GM10847 (cell line): ENCODE measurements around the gene ATP5F1D.

ENCODE experiments used
- POLR2A ChIP-seq: IDR thresholded peaks from 2 replicates; pipeline ENCODE4 v1.6.1; 2011; ENCODE audit not compliant: insufficient read length; ENCODE audit errors: extremely low read depth

The ATP5F1D gene

DNA sequence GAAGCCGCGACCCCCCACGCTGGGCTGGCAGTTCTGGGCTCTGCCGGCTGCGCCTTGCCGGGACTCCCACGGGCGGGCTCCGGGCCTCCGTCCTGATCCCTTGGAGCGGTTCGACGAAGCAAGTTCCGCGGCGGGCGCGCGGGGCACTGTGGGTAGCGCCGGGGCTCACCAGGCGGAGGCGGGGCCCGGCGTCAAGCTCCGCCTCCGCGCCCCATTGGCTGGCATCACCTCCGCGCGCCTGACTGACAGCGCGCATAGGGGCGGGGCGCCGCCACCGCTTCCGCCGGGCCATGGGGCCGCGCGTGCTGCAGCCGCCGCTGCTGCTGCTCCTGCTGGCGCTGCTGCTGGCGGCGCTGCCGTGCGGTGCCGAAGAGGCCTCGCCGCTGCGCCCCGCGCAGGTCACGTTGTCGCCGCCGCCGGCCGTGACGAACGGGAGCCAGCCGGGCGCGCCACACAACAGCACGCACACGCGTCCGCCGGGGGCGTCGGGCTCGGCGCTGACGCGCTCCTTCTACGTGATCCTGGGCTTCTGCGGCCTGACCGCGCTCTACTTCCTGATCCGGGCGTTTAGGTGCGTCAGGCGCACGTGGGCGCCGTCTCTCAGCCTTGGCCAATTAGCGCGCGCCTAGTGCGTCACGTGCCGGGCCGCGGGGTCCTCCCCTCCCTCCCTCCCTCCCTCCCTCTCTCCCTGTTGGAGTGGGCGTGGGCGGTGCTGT, 33.9 kb downstream of the ATP5F1D start, which contains the start of gene FAM174C:
Gene FAM174C, plus strand, starts transcription at position 271 of the 716 bp plus-strand sequence. Its CDS starts 20 bp downstream, at position 291.
- peak; percentile 91 for TF ChIP-seq POLR2A

DNA sequence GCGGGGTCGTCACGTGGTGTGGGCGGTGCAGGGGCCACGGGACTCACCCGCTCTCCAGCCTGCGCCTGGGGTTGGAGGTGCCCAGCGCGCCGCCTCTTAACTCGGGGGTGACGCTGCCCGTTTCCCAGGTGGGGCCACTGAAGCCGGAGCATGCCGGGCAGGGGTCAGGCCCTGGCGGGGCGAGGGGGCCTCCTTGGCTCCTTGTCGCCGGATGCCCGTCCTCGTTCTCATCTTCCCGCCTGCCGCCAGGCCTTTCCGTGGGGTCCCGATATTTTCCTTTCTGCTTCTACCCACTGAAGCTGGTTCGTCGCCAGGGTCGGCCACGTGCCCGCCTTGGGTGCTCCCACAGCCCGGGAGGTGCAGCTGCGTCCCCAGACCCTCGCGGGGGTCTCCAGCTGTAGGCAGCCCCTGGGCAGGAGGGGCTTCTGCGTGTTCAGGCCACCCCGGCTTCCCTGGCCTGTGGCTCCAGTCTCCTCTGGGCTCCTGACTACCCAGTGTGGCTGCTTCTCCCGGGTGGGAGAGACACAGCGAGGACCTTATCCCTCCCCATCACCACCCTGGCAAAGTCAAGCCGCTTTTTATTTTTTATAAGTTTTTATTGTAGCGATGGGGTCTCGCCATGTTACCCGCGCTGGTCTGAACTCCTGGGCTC, 34.6 kb downstream of the ATP5F1D start:
- no peak for TF ChIP-seq POLR2A

DNA sequence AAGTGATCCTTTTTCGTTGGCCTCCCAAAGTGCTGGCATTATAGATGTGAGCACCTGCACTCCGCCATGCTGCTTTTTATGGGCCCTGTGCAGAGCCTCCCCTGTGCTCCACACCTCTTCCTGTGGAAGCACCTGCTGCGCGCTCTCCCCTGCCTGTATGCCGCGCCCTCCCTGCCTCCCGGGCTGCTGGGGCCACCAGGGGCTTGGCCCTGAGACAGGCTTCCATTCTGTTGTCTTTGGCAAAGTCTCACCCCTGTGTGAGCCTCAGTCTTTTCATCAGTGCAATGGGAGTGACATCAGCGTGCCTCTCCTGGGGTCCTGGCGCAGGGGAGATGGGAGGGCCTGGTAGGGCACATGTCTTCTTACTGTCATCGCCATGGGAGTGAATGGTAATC, 35.1 kb downstream of the ATP5F1D start:
- TF ChIP-seq POLR2A, result no peak

DNA sequence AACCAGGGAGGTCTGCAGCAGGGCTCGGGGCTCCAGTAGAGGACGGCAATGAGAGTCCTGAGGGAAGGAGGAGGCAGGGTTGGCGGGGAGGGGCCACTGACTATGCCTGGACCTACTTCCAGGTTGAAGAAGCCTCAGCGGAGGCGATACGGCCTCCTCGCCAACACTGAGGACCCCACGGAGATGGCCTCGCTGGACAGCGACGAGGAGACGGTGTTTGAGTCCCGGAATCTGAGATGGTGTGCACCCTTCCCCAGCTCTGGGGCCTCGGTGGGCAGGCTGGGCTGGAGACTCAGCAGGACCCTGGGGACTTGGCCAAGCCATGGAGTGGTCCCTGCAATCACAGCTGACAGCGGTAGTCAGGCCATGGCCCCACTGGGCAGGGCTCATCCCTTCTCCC, 35.5 kb downstream of the ATP5F1D start:
- TF ChIP-seq POLR2A, result no peak

DNA sequence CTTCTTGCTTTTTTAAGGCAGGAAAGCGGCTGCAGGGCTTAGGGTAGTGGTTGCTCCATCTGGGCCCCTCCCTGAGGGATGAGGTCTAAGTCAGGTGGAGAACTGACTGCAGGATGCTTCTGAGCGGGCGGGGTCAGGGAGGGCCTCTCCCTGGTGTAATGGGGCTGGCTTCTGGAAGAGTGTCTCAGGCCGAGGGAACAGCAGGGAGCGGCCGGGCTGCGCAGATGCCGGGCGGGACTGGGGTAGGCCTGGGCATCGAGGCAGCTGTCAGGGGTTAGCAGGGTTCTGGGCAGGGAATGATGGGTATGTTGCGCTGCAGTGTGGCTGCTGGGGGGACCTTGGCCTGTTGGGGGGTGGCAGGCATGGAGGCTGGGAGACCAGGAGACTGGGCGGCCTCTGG, 36.5 kb downstream of the ATP5F1D start:
- no peak for TF ChIP-seq POLR2A

DNA sequence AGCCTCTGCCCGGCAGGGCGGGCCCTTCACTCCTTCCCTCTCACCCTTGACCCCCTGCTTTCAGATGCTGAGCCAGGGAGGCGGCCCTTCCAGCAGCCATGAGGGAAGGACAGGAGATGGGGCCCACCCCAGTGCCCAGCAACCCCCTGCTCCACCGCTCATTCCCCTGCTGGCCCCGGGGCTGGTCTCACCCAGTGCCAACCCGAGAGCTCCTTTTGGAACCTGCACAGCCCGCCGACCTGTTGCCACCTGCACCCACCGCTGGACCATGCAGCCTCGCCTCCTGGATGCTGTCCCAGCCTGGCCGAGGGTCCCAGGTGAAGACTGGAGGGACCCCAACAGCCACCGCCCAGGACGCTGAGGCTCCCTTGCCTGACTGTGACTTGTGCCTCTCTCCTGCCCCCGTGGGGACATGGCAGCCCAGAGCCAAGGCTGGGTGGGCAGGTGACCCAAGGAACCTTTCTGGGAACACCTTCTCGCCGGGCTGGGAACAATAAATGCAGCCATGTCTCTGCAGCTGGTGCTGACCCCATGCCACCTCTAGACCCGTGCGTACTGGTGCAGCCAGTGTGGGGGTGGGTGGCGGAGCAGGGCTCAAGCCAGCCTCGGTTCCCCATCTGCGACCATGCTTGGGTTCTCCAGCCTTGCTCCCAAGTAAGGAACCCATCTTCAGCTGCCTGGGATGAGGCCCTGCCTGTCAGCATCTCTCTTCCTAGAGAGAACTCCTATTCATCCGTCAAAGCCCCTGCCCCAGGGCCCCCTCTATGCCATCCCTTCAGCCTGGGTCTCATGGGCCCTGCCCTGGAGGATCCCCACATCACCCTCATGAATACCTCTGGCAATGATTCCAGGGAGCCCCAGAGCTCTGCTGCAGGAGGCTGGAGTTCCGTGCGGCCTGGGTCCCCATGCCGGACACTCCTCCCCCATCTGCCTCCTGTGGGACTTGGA, 37.4 kb downstream of the ATP5F1D start:
- TF ChIP-seq POLR2A, result no peak

DNA sequence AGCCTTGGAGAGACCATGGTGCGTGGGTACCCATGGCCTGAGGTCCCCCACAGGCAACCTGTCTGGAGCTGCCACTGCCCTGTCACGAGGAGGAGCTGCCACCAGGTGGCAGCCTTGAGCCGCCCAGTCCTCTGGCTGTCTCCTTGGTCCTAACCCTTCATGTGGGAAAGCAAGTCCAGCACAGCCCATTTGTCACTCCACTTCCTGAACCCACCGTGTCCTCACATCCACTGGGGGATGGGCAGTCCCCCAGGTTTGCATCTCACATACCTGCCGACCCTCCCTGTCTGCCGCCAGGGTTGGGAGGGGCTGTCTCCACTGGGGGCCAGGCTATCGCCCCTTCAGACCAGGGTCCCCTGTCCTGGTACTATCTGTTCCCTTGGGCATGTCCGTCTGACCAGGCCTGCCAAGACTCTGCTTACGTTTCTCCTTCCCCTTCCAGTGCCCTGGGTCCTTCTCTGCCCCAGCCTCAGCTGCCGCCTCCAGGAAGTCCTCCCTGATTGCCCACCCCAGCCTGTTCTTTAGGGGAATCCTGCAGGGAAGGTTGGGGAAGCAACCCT, 38.3 kb downstream of the ATP5F1D start:
- no peak for TF ChIP-seq POLR2A

DNA sequence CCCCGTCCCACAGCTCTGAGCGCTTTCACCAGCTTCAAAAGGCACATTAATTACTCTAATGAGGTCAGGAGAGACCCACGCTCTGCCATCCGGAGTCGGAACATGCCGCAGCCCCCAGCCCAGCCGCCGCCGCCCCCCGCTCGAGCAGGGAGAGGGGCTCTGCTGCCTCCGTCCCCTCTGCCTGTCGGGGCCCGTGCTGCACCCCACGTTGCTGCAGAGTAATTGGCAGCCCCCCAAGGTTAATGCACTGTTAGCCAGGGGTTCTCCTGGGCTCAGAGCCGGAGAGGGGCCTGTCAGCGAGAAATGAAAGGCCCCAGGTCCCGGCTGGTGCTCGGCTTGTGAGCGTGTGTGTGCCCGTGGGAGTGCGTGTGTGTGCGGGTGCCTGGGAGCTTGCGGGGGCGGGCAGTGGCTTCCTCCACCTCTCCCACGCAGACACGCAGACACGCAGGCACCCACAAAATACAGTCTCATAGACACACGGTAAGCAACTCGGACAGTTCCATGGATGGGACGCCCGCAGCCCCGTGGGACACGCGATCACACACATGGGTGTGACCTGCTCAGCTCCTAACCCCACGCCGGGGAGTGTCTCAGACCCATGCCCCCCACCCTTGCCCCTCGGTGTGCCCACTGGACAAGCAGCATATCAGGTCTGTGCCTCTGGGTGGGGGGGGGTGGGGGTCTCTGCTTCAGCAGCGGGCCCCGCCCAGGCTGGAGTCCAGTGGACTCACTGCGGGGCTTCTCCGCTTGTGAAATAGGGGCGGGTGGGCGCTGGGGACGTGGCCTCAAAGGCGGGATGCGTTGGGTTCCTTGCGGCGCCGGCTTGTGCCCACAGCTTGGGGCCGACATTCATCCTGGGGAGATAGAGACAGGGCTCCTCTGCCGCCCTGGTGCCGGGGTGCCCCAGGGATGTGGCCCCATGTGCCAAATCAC, 39.4 kb downstream of the ATP5F1D start:
- no peak for TF ChIP-seq POLR2A

DNA sequence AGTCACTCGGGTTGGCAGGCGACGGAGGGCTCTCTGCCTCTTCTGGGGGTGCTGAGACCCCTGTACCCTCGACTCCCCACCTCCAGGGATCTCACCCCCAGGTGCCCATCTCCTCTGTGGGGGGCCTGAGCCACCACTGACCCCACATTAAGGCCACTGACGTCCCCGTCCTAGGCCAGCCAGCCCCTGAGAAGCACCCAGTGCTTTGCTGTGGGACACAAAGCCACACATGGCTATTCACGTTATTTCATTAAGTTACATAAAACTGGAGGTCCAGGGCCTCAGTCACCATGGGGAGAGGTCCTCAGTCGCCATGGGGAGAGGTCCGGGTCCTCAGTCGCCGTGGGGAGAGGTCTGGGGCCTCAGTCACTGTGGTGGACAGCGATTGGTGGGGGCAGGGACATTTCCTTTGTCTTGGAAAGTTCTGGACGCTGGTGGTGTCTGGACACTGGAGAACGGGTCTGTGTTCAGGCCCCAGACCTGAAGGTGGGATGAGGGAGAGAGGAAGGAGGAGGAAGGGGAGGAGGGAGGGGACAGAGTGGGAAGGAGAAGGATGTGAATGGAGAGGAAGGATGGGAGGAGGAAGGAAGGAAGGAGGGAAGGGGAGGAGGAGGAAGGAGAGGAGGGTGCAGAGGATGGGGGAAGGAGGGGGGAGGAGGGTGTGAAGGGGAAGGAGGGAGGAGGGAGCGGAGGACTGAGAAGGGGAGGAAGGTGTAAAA, 40.2 kb downstream of the ATP5F1D start:
- no peak for TF ChIP-seq POLR2A

DNA sequence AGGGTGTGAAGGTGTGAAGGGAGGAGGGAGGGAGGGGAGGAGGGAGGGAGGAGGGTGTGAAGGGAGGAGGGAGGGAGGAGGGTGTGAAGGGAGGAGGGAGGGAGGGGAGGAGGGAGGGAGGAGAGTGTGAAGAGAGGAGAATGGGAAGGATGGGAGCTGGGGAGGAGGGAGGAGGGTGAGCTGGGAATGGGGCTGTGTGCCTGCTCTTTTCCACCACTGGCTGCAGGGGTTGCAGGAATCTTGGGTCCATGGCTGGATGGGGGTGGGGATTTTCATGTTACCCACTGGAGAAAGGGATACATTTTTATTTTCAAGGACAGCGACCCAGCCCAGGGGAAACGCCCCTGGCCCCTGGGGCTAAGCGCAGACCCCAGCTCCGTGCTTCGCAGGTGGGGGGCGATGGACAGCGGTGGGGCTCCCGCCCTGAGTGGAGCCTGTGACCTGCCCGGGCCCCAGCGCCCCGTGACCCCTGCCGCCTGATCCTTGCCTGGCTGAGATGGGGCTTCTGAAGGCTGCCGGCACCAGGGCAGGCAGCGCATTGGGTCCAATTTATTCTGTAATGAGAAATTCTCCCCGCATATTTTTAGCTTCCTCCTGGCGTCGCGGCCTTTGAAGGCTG, 41.1 kb downstream of the ATP5F1D start:
- TF ChIP-seq POLR2A, result no peak

DNA sequence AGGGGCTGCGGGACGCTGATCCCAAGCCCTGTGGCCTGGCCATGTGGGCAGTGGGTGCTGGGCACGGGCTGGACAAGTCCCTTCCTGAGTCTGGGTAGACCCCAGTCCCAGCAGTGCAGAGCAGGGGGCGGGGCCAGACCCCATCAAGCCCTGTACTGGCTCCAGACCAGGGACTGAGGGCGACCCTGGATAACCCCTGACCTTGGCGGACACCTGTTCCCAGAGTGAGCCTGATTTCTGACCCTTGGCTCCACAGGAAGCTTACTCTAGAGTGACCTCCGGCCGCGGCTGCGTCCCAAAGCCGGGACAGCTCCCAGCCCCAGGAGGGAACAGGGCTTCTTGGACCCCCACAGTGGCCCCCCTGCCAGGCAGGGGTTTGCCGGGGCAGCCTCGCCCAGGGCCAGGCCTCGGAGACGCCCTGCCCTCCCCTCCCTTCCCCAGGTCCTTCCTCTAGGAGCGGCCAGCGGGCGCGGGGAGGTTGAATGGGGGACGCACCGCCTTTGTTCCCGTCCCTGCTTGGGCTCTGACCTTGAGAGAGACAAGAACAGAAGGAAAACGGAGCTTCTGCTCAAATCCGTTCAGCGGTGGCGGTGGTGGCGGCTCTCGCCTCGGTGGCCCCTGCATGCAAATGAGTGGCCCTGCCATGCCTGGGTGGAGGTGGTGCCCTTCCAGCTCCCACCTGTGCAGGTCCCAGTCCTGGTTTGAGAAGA, 41.8 kb downstream of the ATP5F1D start:
- no peak for TF ChIP-seq POLR2A

DNA sequence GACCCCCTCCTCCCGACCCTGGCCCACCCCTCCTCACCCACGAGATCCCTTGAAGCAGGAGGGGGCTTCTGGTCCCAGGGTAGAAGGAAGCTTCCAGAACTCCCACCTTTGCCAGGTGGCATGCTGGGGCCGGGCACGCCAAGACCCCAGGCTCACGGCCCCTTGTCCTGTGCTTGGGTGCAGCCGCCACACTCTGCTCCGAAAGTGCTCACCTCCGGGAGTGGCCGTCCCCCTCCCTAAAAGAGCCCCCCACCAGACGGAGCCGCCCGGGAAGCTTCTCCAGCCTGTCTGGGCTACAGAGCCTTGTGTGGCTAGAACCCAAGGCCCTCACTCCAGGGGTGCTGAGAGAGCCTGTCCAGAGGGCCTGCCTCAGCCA, 42.4 kb downstream of the ATP5F1D start:
- no peak for TF ChIP-seq POLR2A
